A673 (cell line): Measurements from ENCODE around the gene CRYGC. TPM values are rescaled to one million over a fixed set of nuclear protein-coding genes. Genes with fewer than 3 reads are reported as not detected.

Source experiments
- BruUV-seq: library from RNA; stranded (reverse); fragments of 400-500 nt; replicated peaks from 2 replicates; lab custom pipeline; 2021; lab: Mats Ljungman, UMichigan
- CTCF ChIA-PET: fragments of 300-600 bp; sonication (Branson Sonifier 250); formaldehyde crosslinking; loops from one replicate; lab custom pipeline; 2022; ENCODE audit warnings: antibody characterized with exemption; lab: Charles Lee
- POLR2A ChIA-PET: fragments of 300-600 bp; sonication (Branson Sonifier 250); formaldehyde crosslinking; loops from one replicate; lab custom pipeline; 2022; ENCODE audit warnings: antibody characterized with exemption; ENCODE audit not compliant: low non-redundant PET; lab: Charles Lee
- DNase-seq: peaks from one replicate; pipeline ENCODE4 v3.0.0-alpha.2; 2015; ENCODE audit warnings: low spot score
- H3K27ac ChIP-seq: fragments of 200-600 bp; sonication (generic); 2 replicates; pipeline ENCODE4 v1.5.1; 2016; ENCODE audit warnings: mixed run types, low read depth, mild to moderate bottlenecking, mixed read lengths, antibody characterized with exemption, low read length; ENCODE audit not compliant: poor library complexity, severe bottlenecking
- H3K27me3 ChIP-seq: fragments of 200-600 bp; sonication (generic); replicated peaks from 2 replicates; pipeline ENCODE4 v1.6.1; 2017; ENCODE audit warnings: mixed run types, low read depth, mild to moderate bottlenecking, mixed read lengths, antibody characterized with exemption, low read length; ENCODE audit not compliant: insufficient read depth, poor library complexity
- H3K36me3 ChIP-seq: fragments of 200-600 bp; sonication (generic); 2 replicates; pipeline ENCODE4 v1.6.1; 2016; ENCODE audit warnings: mixed run types, mild to moderate bottlenecking, mixed read lengths, antibody characterized with exemption, low read length; ENCODE audit not compliant: insufficient read depth, poor library complexity, severe bottlenecking
- H3K4me1 ChIP-seq: fragments of 200-600 bp; sonication (generic); 2 replicates; pipeline ENCODE4 v1.6.1; 2017; ENCODE audit warnings: mixed run types, mild to moderate bottlenecking, mixed read lengths, antibody characterized with exemption, low read length; ENCODE audit not compliant: insufficient read depth, poor library complexity, severe bottlenecking
- H3K4me3 ChIP-seq: fragments of 200-600 bp; sonication (generic); 2 replicates; pipeline ENCODE4 v1.5.1; 2016; ENCODE audit warnings: low read depth, mixed run types, mild to moderate bottlenecking, mixed read lengths, low read length; ENCODE audit not compliant: poor library complexity, severe bottlenecking
- H3K9me3 ChIP-seq: fragments of 200-600 bp; sonication (generic); 2 replicates; pipeline ENCODE4 v1.6.1; 2016; ENCODE audit warnings: mixed run types, low read depth, mild to moderate bottlenecking, mixed read lengths, antibody characterized with exemption, low read length; ENCODE audit not compliant: poor library complexity, severe bottlenecking
- EZH2 ChIP-seq: fragments of 200-600 bp; sonication (generic); IDR thresholded peaks from 2 replicates; pipeline ENCODE4 v1.6.1; 2017; ENCODE audit warnings: borderline replicate concordance, low read depth, mild to moderate bottlenecking, mixed read lengths, antibody characterized with exemption, low read length; ENCODE audit not compliant: poor library complexity, severe bottlenecking
- intact Hi-C: fragments of 100-400 bp; cut with micrococcal nuclease; formaldehyde crosslinking; loops from one replicate; pipeline ENCODE4 v1.10.0; 2022; ENCODE audit not compliant: unreplicated experiment
- total RNA-seq: library from RNA; stranded (reverse); gene quantifications from 2 replicates; pipeline ENCODE4 v1.2.3, GENCODE V29; 2021
- TF ChIP-seq, protein P1 (sequence below): fragments of 300-800, 200-600 bp; sonication (generic); conservative IDR thresholded peaks from 2 replicates; pipeline ENCODE4 v1.5.1; 2017; ENCODE audit warnings: low read depth, mild to moderate bottlenecking, antibody characterized with exemption, low read length, moderate library complexity, mixed read lengths

CRYGC gene
- total RNA-seq, 1 experiment from 2014 or later = not detected

DNA sequence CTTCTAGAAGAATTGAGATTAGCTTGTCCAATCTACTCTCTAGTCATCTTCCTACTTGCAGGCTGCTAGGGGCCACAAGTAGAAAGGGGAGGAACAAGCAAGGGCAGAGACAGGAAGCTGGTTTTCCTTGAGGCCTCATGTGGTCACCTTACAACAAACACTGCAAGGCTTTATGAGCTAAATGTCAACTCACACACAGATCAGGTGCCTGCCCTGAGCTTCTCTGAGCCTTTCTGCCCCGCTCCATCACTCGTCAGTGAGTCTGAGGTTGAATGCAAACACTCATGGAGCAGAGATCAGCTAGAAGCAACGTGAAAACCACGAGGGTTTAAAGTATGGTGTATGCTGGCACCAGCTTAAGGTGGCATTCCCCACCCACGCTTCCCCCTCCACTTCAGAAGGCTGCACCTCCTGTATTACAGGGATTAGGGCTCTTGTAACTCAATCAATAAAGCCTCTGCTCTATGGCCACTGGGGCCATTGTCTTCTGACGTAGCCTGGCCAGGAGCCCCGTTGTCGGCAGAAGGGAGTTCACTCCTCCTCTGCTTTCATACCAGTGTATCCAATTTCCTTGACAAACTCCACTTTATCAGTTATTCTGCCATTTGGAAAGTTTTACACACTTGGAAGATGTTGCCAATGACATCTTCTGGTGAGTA lies 5.4 kb upstream of the CRYGC start:
- Histone ChIP-seq H3K27me3 (no peaks in the 10 kb centered on the region), H3K9me3 (no peaks in the 10 kb centered on the region), H3K27ac (no peak overlapping the region), H3K4me1 (no peaks in the 10 kb centered on the region), H3K36me3 (no peaks in the 10 kb centered on the region), H3K4me3 (no peak overlapping the region)
- TF ChIP-seq, protein P1, sequence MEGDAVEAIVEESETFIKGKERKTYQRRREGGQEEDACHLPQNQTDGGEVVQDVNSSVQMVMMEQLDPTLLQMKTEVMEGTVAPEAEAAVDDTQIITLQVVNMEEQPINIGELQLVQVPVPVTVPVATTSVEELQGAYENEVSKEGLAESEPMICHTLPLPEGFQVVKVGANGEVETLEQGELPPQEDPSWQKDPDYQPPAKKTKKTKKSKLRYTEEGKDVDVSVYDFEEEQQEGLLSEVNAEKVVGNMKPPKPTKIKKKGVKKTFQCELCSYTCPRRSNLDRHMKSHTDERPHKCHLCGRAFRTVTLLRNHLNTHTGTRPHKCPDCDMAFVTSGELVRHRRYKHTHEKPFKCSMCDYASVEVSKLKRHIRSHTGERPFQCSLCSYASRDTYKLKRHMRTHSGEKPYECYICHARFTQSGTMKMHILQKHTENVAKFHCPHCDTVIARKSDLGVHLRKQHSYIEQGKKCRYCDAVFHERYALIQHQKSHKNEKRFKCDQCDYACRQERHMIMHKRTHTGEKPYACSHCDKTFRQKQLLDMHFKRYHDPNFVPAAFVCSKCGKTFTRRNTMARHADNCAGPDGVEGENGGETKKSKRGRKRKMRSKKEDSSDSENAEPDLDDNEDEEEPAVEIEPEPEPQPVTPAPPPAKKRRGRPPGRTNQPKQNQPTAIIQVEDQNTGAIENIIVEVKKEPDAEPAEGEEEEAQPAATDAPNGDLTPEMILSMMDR = no peak
- TF ChIP-seq EZH2 = no peak
- POLR2A ChIA-PET = no interaction called here
- intact Hi-C loops = no loop called here
- no TSS peak for BruUV-seq
- no peak for DNase-seq
- CTCF ChIA-PET = no interaction called here

- no peaks in the 10 kb centered on the region for H3K27me3 ChIP-seq
- no TSS peak for BruUV-seq
- H3K36me3 ChIP-seq = no peaks in the 10 kb centered on the region
- intact Hi-C loops = no loop called here
- no peaks in the 10 kb centered on the region for H3K4me1 ChIP-seq
- H3K9me3 ChIP-seq = no peaks in the 10 kb centered on the region
- H3K27ac ChIP-seq = no peak overlapping the region
- H3K4me3 ChIP-seq = no peak overlapping the region
- TF ChIP-seq, protein P1 = no peak
- TF ChIP-seq EZH2 = no peak
- DNase-seq = no peak
- CTCF ChIA-PET = no interaction called here
- POLR2A ChIA-PET = interaction anchor here (0.5 kb wide), 1 partner anchor 16 kb away, joined by 5 read pairs; no protein-coding TSS in a partner anchor
Measured at GRCh38 chr2:208130712-208131110, 1.1 kb upstream of the CRYGC start.

DNA sequence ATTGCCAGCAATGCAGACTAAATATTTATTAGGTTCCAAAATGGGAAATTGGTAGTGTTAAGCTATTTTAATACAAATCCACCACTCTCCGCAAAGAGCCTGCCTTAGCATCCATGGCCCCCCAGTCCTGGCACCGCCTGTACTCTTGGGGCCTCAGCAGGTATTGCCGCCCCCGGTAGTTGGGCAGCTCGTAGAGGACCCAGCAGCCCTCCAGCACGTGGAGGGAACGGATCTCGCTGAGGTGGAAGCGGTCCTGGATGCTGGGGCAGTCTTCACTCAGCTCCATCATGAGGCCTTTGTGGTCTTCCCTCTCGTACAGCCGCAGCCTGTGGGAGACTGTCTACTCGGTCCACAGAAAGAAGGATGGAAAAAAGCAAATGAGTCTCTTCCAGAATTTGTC lies 1.5 kb downstream of the CRYGC start:
- ChIA-PET CTCF (no interaction called here), POLR2A (no interaction called here)
- DNase-seq = no peak
- no peaks in the 10 kb centered on the region for H3K36me3 ChIP-seq
- peaks cover 4% of the 10 kb centered on the region for H3K27me3 ChIP-seq
- BruUV-seq = no TSS peak
- intact Hi-C loops = no loop called here
- H3K27ac ChIP-seq = no peak overlapping the region
- no peaks in the 10 kb centered on the region for H3K4me1 ChIP-seq
- H3K4me3 ChIP-seq = no peak overlapping the region
- H3K9me3 ChIP-seq = no peaks in the 10 kb centered on the region
- no peak for TF ChIP-seq EZH2
- TF ChIP-seq, protein P1 = no peak
